Stimulated activated CD8-positive, alpha-beta memory T cell treated with anti-CD3 and anti-CD28 coated beads, Interleukin-15, amount 100 ng/mL, for 48 hours (primary cell): ENCODE measurements around the gene GATA2.

ENCODE experiments used
- DNase-seq, 2 donors: peaks; one replicate each; pipeline ENCODE4 v3.0.0-alpha.2; 2020; ENCODE audit warnings: low read depth in 2 of 2

Gene GATA2

GRCh38 chr3:128492671-128493569, at the start of gene GATA2:
Gene GATA2 (minus strand): TSS chr3:128493201. CDS start chr3:128487031, 6,170 bp downstream.
- DNase-seq, result peak in 1 of 2 donors; percentile 31

DNA sequence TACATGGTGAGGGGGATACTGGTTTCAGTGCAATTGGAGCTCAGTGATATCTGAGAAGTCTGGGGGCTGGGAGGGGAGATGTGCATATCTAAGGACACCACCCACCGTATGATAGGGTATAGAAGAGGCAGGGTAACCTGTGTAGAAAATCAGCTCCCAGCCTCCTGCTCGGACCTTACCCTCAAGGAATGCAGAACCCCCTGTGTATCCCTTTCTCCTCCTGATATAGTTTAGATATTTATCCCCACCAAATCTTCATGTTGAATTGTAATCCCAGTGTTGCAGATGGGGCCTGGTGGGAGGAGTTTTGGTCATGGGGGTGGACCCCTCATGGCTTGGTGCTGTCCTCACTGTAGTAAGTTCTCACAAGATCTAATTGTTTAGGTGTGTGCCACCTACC, 48.2 kb upstream of the GATA2 start:
- DNase-seq, result no peak

- no peak for DNase-seq
These were observed 46.4 kb upstream of the GATA2 start for GRCh38 chr3:128539376-128539775.

DNA sequence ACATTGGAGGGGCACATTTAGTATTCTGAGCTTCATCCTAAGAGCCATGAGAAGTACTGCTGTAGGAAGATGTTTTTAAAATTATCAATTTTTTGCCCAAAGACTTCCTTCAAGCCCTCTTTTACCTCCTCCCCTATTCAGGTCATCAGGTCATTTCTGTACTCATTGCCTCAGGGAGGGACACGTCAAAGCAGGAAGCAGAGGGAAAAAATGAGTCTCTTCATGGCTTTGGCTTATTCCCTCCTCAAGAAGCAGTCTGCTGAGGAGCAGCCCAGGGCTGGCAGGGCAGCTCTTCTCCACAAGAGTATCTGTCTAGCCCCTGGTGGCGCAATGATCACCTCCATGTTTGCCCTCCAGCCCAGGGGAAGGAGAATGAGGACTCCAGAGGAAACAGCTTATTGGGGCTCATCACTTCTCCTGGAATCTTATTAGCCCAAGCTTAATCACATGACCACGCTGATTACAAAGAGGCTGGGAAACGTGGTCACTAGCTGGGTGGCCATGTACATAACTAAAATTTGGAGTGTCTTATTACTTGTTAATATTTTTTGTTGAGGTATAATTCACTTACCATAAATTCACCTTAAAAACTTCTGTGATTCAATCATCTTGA, 44.2 kb upstream of the GATA2 start:
- no peak for DNase-seq

GRCh38 chr3:128532012-128532983, 39.3 kb upstream of the GATA2 start:
- no peak for DNase-seq

- DNase-seq, result no peak
These were observed 31.6 kb upstream of the GATA2 start for GRCh38 chr3:128524374-128525299.

GRCh38 chr3:128523591-128523990, 30.6 kb upstream of the GATA2 start:
- no peak for DNase-seq

- DNase-seq, result no peak
These were observed 28.7 kb upstream of the GATA2 start for GRCh38 chr3:128521715-128522114.

DNA sequence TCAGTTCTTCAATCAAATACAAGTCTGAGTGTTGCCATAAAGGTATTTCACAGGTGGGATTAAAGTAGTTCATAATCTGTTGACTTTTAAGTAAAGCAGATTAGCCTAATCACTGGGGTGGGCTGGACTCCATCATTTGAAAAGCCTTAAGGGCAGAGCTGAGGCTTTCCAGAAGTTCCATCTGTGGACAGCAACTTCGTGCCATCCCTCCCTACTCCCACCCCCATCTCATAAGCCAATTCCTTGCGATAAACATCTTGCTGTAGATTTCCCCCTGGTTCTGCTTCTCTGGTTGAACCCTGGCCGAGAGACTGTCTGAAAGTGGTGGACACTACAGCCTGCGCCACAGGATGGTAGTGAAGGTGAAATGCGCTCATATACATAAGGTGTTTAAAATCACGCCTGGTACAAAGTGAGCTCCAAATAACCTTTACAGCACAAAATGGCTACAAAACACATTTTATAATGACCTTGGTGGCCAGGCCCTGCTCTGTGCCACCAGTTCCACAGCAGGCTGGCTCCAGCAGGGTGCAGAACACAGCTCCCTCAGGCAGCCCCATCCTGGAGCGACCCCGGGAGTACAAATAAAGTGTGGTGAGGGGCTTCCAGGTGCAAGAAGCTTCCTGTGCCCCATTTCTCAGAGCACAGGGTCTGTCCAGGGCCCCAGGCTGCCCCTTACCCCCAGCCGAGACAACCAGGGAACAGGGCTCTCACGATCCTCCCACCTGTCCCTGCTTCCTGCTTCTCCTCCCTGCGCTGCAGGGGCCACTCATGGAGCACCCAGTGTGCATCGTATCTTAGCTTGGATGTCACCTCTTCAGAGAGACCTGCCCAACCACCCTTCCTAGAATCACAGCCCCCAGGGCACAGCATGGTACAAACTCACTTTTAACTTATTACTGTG, 25.8 kb upstream of the GATA2 start:
- no peak for DNase-seq

DNA sequence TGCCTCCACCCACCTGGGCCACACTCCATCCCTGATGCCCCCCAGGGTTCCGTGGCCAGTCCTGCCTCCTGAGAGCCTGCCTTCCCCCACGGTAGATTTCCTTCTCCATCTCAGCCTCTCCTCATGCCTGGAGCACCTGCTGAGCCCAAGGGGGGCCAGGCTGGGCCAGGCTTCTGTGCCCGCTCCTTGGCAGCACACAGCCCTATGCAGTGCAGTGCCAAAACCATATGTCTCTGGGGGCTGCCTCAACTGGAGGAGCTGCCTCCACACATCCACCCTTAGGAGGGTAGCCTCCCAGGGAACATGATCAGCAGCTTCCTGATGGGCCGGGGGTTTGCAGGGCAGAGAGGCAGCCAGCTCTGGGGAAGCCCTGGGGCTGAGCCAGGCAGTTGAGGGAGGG, 24.6 kb upstream of the GATA2 start:
- DNase-seq, result no peak

DNA sequence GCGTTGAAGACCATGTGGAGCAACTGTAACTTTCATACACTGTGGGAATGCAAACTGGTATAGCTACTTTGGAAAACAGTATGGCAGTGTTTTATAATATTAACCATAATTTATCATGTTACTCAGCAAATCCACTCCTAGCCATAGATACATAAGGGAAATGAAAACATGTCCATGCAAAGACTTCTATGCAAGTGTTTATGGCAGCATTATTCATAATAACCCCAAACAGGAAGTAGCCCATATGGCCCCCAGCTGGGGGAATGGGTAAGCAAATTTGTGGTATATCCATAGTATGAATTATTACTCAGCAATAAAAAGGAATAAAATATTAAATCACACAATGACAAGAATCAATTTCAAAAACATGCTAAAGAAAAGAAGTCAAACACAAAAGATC, 23.0 kb upstream of the GATA2 start:
- no peak for DNase-seq

DNA sequence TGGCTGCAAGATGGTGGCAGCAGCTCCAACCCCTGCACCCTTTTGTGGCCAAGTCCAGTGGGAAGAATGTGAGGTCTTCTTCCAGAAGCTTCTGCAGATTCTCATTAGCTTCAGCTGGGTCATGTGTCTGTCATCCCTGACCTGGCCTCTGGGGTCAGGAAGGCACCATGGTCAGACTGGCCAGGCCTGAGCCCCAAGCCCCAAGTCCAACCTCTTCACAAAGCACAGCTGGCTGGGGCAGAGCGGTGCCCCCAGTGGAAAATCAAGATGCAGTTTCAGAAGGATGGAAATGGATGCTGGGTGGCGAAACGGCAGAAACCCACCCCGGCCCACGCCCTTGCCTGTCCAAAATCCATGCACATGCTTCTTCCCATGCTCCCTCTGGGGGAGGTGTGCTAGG, 15.9 kb upstream of the GATA2 start:
- DNase-seq, result no peak

- no peak for DNase-seq
These were observed 13.8 kb upstream of the GATA2 start for GRCh38 chr3:128506754-128507153.

DNA sequence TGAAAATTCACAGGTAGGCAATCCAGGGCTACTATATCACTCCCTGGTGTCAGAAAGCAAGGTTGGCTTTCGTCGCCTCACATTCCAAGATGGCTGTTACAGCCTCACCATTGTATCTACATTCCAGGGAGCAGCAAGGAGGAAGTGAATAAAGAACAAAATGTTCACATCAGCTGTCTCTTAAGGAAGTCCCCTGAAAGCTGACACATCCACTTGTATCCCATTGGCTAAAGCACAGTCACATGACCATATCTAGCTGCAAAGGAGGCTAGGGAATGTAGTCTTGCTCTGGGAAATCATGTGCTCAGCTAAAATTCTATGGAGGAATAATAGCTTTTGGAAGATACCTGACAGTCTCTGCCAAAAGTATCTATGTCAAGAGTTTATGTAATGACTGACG, 12.8 kb upstream of the GATA2 start:
- no peak for DNase-seq

GRCh38 chr3:128504963-128505730, 12.1 kb upstream of the GATA2 start:
- no peak for DNase-seq

- DNase-seq, result no peak
These were observed 11.5 kb upstream of the GATA2 start for GRCh38 chr3:128504533-128504915.

DNA sequence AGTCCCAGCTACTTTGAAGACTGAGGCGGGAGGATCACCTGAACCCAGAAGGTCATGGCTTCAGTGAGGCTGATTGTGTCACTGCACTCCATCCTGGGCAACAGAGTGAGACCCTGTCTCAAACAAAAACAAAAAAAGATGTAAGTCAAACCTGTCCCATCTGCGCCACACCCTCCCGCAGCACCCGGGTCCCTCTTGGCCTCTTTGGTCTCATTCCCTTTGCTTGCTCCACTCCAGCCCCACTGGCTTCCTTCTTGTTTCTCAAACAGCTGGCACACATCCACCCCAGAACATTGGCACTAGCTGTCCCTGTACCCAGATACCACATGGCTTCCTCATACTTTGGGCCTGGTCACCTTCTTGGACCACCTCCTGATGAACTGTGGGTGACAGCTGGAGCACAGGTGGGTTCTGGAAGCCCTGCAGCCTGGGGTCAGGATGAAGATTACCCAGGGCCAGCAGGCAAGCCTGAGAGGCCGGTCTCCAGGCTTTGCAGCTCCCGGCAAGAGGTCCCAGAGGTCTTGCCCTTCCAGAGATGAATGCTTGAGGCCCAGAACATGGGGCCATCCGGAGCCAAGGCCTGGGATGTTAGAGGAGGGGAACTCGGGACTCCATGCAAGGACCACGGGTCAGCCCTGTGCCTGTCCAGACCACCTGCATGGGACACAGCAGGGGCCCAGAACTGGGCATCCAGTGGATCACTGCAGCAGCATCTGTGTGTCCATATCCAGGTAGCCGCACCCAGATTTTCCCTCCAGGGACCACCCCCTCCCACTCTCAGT, 10.9 kb upstream of the GATA2 start:
- no peak for DNase-seq

DNA sequence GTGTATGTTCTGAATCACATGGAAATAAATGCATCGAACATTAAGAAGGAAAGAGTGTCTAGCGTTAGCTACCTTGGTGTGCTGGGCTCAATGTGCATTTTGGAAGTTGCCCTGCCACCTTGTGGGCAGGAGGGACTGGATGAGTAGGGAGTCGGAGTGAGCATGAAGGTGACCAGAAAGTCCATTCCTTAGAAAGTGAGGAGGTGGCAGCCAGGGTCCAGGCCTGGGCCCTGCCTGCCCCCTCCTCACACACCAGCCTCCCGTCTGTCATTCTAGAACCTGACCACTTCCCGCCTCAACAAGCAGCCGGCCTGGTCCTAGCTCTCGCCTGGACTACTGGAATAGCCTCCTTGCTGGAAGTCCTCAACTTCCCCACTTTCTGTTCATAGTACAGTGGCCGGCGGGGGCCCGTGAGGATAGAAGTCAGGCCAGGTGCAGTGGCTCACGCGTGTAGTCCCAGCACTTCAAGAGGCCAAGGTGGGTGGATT, 10.2 kb upstream of the GATA2 start:
- DNase-seq, result no peak
